Ovary (tissue), 3 donors: Measurements from ENCODE around the gene SCGB3A2.

Experiments used
- POLR2A ChIP-seq: fragments of 450-650 bp; IDR thresholded peaks from one replicate; pipeline ENCODE4 v1.6.1; 2017; ENCODE audit warnings: antibody characterized with exemption, mild to moderate bottlenecking, moderate library complexity
- TF ChIP-seq, protein P1 (sequence below), 3 donors: fragments of 450-650 bp in 2 of 3; fragments of 200-600 bp in 1 of 3; IDR thresholded peaks; one replicate each; pipeline versions ENCODE4 v1.5.1 to v1.8.0; 2016 to 2022; ENCODE audit warnings: antibody characterized with exemption in 3 of 3, mild to moderate bottlenecking in 1 of 3
- donor health status: DM: no; HTN: no; CAD: no.

DNA sequence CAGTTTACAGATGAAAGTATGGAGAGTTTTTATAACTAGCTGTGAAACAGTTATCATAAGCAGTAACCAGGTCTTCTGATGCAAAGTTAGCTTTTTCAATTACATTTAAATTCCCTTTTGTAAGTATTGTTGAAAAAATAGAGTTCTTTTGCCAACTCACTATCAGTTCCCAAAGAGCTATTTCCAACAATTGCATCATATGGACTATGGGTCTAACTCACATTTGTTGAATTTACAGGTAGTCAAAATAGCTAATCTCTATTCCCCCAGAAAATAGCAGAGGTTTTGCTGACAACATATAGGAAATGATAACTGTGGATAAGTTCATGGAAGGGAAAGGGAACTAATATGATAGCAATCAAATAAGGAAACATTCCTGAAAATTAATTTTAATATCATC lies 48.5 kb upstream of the SCGB3A2 start:
- TF ChIP-seq, protein P1, sequence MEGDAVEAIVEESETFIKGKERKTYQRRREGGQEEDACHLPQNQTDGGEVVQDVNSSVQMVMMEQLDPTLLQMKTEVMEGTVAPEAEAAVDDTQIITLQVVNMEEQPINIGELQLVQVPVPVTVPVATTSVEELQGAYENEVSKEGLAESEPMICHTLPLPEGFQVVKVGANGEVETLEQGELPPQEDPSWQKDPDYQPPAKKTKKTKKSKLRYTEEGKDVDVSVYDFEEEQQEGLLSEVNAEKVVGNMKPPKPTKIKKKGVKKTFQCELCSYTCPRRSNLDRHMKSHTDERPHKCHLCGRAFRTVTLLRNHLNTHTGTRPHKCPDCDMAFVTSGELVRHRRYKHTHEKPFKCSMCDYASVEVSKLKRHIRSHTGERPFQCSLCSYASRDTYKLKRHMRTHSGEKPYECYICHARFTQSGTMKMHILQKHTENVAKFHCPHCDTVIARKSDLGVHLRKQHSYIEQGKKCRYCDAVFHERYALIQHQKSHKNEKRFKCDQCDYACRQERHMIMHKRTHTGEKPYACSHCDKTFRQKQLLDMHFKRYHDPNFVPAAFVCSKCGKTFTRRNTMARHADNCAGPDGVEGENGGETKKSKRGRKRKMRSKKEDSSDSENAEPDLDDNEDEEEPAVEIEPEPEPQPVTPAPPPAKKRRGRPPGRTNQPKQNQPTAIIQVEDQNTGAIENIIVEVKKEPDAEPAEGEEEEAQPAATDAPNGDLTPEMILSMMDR (IDR thresholded peaks at IDR 0.05), result no peak
- no peak for TF ChIP-seq POLR2A
